A549 (cell line): Measurements from ENCODE around the gene PRR9. TPM values are rescaled to one million over a fixed set of nuclear protein-coding genes. Genes with fewer than 3 reads are reported as not detected.
"Not testable (repeated sequence)": the region's sequence is repeated elsewhere in the genome, so short reads cannot be mapped to it uniquely, and the experiment has no call there.

Source experiments
- ATAC-seq, 2 experiments: fragments of 200-7000 bp in 1 of 2; fragments of >200 bp in 1 of 2; cut with Nextera tagmentation in 1 of 2; cut with Tn5 transposase in 1 of 2; 3 replicates each; pipeline versions ENCODE4 v1.8.0 to v1.9.1; 2018 to 2020; ENCODE audit warnings: mild to moderate bottlenecking in 1 of 2, moderate library complexity in 1 of 2
- CTCF ChIA-PET: fragments of 300-600 bp; sonication (Branson Sonifier 250); formaldehyde crosslinking; extraction: SDS; loops from one replicate; lab custom pipeline; 2021; ENCODE audit warnings: antibody characterized with exemption, inconsistent platforms; lab: Yijun Ruan, JAX
- POLR2A ChIA-PET: fragments of 350-600 bp; formaldehyde crosslinking; extraction: SDS; loops from one replicate; lab custom pipeline; 2021; ENCODE audit warnings: antibody characterized with exemption, inconsistent platforms; lab: Yijun Ruan, JAX
- DNase-seq, 2 experiments: peaks; one replicate each; pipeline versions ENCODE4 v3.0.0 to v3.0.0-alpha.2; 2011 to 2016; ENCODE audit warnings: low read depth in 1 of 2, low spot score in 1 of 2
- FAIRE-seq: peaks from 2 replicates; lab custom pipeline; 2011; peaks lifted over from hg19 to GRCh38; lab: Jason Lieb, UNC
- H3K27ac ChIP-seq, 2 experiments: fragments of >200 bp; sonication (Bioruptor Twin); formaldehyde crosslinking; 3 replicates each; pipeline ENCODE4 v1.5.1; 2016 to 2017
- H3K4me1 ChIP-seq: fragments of >200 bp; sonication (Bioruptor Twin); formaldehyde crosslinking; 3 replicates; pipeline ENCODE4 v1.6.1; 2016
- H3K4me2 ChIP-seq: fragments of >200 bp; sonication (Bioruptor Twin); formaldehyde crosslinking; 3 replicates; pipeline ENCODE4 v1.6.1; 2016
- H3K4me3 ChIP-seq: fragments of >200 bp; sonication (Bioruptor Twin); formaldehyde crosslinking; 3 replicates; pipeline ENCODE4 v1.5.1; 2016
- H3K9me3 ChIP-seq: fragments of >200 bp; sonication (Bioruptor Twin); formaldehyde crosslinking; 3 replicates; pipeline ENCODE4 v1.6.1; 2016
- CBX2 ChIP-seq: fragments of 200-600 bp; sonication (generic); IDR thresholded peaks from 2 replicates; pipeline ENCODE4 v1.6.1; 2016; ENCODE audit warnings: low read depth, mild to moderate bottlenecking, borderline replicate concordance
- CTCF ChIP-seq: fragments of >200 bp; sonication (Bioruptor Twin); formaldehyde crosslinking; IDR thresholded peaks from 3 replicates; pipeline ENCODE4 v1.5.1; 2016
- EP300 ChIP-seq, 2 experiments: fragments of >200 bp; sonication (Bioruptor Twin); formaldehyde crosslinking; IDR thresholded peaks; 2 replicates in 1 of 2; 3 replicates in 1 of 2; pipeline ENCODE4 v1.6.1; 2016 to 2017
- ESRRA ChIP-seq: fragments of 150-350 bp; IDR thresholded peaks from 2 replicates; pipeline ENCODE4 v1.6.1; 2014; ENCODE audit warnings: mild to moderate bottlenecking, low read length, borderline replicate concordance
- FOSL2 ChIP-seq, 2 experiments: fragments of 450-650 bp in 1 of 2; fragments of >200 bp in 1 of 2; sonication (Bioruptor Twin) in 1 of 2; formaldehyde crosslinking; IDR thresholded peaks; 2 replicates each; pipeline versions ENCODE4 v1.5.0 to v1.6.1; 2016 to 2020; ENCODE audit warnings: mild to moderate bottlenecking in 1 of 2, moderate library complexity in 1 of 2
- GATA3 ChIP-seq: IDR thresholded peaks from 2 replicates; pipeline ENCODE4 v1.6.1; 2012; ENCODE audit warnings: borderline replicate concordance
- HDAC2 ChIP-seq: fragments of 200-600 bp; sonication (generic); IDR thresholded peaks from 2 replicates; pipeline ENCODE4 v1.6.1; 2016
- HMGXB4 ChIP-seq: fragments of 250-450 bp; sonication (Bioruptor Pico); IDR thresholded peaks from 2 replicates; pipeline ENCODE4 v1.5.0; 2021; ENCODE audit warnings: mild to moderate bottlenecking, moderate library complexity, borderline replicate concordance
- HOXA7 ChIP-seq: fragments of 250-450 bp; sonication (Bioruptor Pico); IDR thresholded peaks from 2 replicates; pipeline ENCODE4 v1.5.0; 2020; ENCODE audit warnings: mild to moderate bottlenecking, moderate library complexity
- JUN ChIP-seq, 2 experiments: fragments of >200 bp; sonication (Bioruptor Twin); formaldehyde crosslinking; IDR thresholded peaks; 2 replicates in 1 of 2; 3 replicates in 1 of 2; pipeline ENCODE4 v1.6.1; 2016 to 2017
- MAX ChIP-seq: IDR thresholded peaks from 2 replicates; pipeline ENCODE4 v1.6.1; 2012
- POLR2AphosphoS2 ChIP-seq: conservative IDR thresholded peaks from 2 replicates; pipeline ENCODE4 v1.6.1; 2012; ENCODE audit warnings: low read length, improper control_type of control experiment, inconsistent platforms
- RAD21 ChIP-seq, 2 experiments: fragments of >200 bp in 1 of 2; sonication (Bioruptor Twin) in 1 of 2; formaldehyde crosslinking in 1 of 2; IDR thresholded peaks in 1 of 2; conservative IDR thresholded peaks in 1 of 2; 2 replicates in 1 of 2; 3 replicates in 1 of 2; pipeline ENCODE4 v1.6.1; 2012 to 2018; ENCODE audit warnings: inconsistent platforms in 1 of 2
- SMC3 ChIP-seq: fragments of >200 bp; sonication (Bioruptor Twin); formaldehyde crosslinking; IDR thresholded peaks from 3 replicates; pipeline ENCODE4 v1.6.1; 2018; ENCODE audit warnings: inconsistent platforms
- WGBS: methylation state at CpG from one replicate; pipeline ENCODE4 v1.1.6; 2017; ENCODE audit errors: missing lambda C conversion rate; 5-methylcytosine and 5-hydroxymethylcytosine counted together
- polyA plus RNA-seq, 4 experiments: library from polyadenylated mRNA; depleted of rRNA in 3 of 4; stranded (reverse); fragments of >200 nt; fragmentation: RNase III in 1 of 4; extraction: RNeasy Plus Mini Kit Qiagen cat#74134 plus additional on column Dnase treatment in 1 of 4; gene quantifications; 2 replicates in 3 of 4; 3 replicates in 1 of 4; pipeline ENCODE4 v1.2.3, GENCODE V29; 2011 to 2017
- TF ChIP-seq, protein P1 (sequence below): fragments of 200-600 bp; sonication (generic); IDR thresholded peaks from 2 replicates; pipeline ENCODE4 v1.6.1; 2016; ENCODE audit warnings: antibody characterized with exemption, mild to moderate bottlenecking, moderate library complexity
- TF ChIP-seq, protein P2 (sequence below): fragments of >200 bp; sonication (Bioruptor Twin); formaldehyde crosslinking; IDR thresholded peaks from 3 replicates; pipeline ENCODE4 v1.6.1; 2016

Gene PRR9
- polyA plus RNA-seq, 2 of the 4 experiments (the other 2 are of a cell fraction): not detected

DNA sequence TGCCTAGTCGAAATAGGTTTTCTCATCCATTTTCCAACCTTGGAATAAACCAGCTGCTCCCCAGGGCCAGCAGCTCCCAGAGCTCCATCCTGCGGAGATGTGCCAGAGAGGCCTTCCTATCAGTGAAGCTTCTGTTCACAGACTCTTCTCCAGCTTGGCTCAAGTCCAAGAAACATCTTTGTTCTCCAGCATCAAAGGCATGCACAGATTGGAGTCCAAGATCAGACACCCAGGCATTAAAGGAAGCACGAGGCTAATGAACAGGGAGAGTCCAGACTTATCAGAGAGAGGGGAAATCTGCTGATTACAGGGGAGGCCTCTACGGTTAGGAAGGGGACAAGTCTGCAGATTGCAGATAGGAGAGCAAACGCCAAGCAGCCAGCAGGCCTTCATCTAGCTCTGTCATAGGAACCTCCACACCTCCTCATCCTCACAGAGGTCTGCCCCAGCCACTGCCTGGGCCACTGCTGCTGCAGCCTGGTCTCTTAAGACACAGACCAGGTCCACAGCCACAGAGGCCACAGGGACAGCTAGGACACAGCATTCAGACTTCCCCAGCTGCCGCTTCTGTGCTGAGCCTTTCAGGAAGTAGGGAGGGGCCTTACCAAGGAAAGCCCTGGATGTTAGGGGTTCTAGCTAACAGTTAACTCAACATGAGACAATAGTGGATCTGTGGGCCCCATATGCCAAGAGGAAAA lies 3.4 kb downstream of the PRR9 start:
- Histone ChIP-seq H3K4me1 (no peaks in the 10 kb centered on the region), H3K9me3 (no peaks in the 10 kb centered on the region), H3K4me3 (no peak overlapping the region), H3K4me2 (no peak overlapping the region), H3K27ac (no peak overlapping the region)
- ATAC-seq (no peak), DNase-seq (no peak), FAIRE-seq (no peak)
- TF ChIP-seq EP300 (IDR thresholded peaks at IDR 0.05) (no peak), FOSL2 (IDR thresholded peaks at IDR 0.05) (no peak), FOSL2 (CRISPR knock-in tag; IDR thresholded peaks at IDR 0.05) (no peak), HDAC2 (no peak)
- ChIA-PET CTCF (interaction anchor here (0.6 to 7.8 kb wide), 12 partner anchors 8 to 567 kb away, joined by 3 to 66 read pairs (median 4); no protein-coding TSS in a partner anchor), POLR2A (no interaction called here)
- 31% methylated on average over 6 of the region's 6 CpGs for WGBS

- ChIA-PET CTCF (interaction anchor here (0.6 to 7.8 kb wide), 12 partner anchors 10 to 569 kb away, joined by 3 to 66 read pairs (median 5); no protein-coding TSS in a partner anchor), POLR2A (interaction anchor here (0.6 kb wide), 1 partner anchor 10 kb away, joined by 3 read pairs; no protein-coding TSS in a partner anchor)
- H3K4me3 ChIP-seq, H3K4me1 ChIP-seq, H3K9me3 ChIP-seq, H3K27ac ChIP-seq: not testable (repeated sequence)
- WGBS: 18% methylated on average over 16 of the region's 16 CpGs
- FAIRE-seq: peak; percentile 82
- TF ChIP-seq SMC3 (peak; percentile 43; the same call in 2 of the 3 replicates), CTCF (peak; percentile 62), RAD21 (conservative IDR thresholded peaks at IDR 0.05 in 1 of 2, IDR thresholded peaks at IDR 0.05 in 1 of 2) (peak; percentile 63 to 64)
- 0 out of 3 replicates have a peak overlapping the region, but pooled peaks have one; percentile 19 for H3K4me2 ChIP-seq
- ATAC-seq: peak; percentile 93 to 99
- DNase-seq: peak; percentile 33 to 56
Measured at GRCh38 chr1:153223040-153223891, 5.9 kb downstream of the PRR9 start.

GRCh38 chr1:153227810-153228209 lies 10.4 kb downstream of the PRR9 start:
- Histone ChIP-seq H3K4me1 (no peaks in the 10 kb centered on the region), H3K27ac (no peak overlapping the region), H3K9me3 (no peaks in the 10 kb centered on the region), H3K4me3 (no peak overlapping the region), H3K4me2 (no peak overlapping the region)
- ATAC-seq (no peak), DNase-seq (no peak), FAIRE-seq (no peak)
- CTCF ChIA-PET: interaction anchor here (0.8 to 3.1 kb wide), 2 partner anchors 10 to 195 kb away, joined by 3 to 15 read pairs; no protein-coding TSS in a partner anchor
- WGBS: 17% methylated on average over 2 of the region's 2 CpGs
- POLR2A ChIA-PET: no interaction called here
- TF ChIP-seq, protein P1, sequence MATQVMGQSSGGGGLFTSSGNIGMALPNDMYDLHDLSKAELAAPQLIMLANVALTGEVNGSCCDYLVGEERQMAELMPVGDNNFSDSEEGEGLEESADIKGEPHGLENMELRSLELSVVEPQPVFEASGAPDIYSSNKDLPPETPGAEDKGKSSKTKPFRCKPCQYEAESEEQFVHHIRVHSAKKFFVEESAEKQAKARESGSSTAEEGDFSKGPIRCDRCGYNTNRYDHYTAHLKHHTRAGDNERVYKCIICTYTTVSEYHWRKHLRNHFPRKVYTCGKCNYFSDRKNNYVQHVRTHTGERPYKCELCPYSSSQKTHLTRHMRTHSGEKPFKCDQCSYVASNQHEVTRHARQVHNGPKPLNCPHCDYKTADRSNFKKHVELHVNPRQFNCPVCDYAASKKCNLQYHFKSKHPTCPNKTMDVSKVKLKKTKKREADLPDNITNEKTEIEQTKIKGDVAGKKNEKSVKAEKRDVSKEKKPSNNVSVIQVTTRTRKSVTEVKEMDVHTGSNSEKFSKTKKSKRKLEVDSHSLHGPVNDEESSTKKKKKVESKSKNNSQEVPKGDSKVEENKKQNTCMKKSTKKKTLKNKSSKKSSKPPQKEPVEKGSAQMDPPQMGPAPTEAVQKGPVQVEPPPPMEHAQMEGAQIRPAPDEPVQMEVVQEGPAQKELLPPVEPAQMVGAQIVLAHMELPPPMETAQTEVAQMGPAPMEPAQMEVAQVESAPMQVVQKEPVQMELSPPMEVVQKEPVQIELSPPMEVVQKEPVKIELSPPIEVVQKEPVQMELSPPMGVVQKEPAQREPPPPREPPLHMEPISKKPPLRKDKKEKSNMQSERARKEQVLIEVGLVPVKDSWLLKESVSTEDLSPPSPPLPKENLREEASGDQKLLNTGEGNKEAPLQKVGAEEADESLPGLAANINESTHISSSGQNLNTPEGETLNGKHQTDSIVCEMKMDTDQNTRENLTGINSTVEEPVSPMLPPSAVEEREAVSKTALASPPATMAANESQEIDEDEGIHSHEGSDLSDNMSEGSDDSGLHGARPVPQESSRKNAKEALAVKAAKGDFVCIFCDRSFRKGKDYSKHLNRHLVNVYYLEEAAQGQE: no peak
- TF ChIP-seq POLR2AphosphoS2 (no peak), MAX (no peak), ESRRA (no peak), CBX2 (no peak), HOXA7 (CRISPR knock-in tag) (no peak), CTCF (no peak), JUN (IDR thresholded peaks at IDR 0.05) (no peak), GATA3 (no peak), HMGXB4 (CRISPR knock-in tag) (no peak)
- TF ChIP-seq, protein P2, sequence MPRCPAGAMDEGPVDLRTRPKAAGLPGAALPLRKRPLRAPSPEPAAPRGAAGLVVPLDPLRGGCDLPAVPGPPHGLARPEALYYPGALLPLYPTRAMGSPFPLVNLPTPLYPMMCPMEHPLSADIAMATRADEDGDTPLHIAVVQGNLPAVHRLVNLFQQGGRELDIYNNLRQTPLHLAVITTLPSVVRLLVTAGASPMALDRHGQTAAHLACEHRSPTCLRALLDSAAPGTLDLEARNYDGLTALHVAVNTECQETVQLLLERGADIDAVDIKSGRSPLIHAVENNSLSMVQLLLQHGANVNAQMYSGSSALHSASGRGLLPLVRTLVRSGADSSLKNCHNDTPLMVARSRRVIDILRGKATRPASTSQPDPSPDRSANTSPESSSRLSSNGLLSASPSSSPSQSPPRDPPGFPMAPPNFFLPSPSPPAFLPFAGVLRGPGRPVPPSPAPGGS: no peak
